HEK293 (cell line): Measurements from ENCODE around the gene SUSD2.

Source experiments
- CTCF ChIA-PET: fragments of 350-600 bp; formaldehyde crosslinking; extraction: SDS; loops from one replicate; lab custom pipeline; 2021; ENCODE audit warnings: antibody characterized with exemption; lab: Yijun Ruan, JAX
- POLR2A ChIA-PET: fragments of 300-600 bp; formaldehyde crosslinking; extraction: SDS; loops from one replicate; lab custom pipeline; 2020; ENCODE audit warnings: antibody characterized with exemption, inconsistent platforms; lab: Yijun Ruan, JAX
- H3K27ac ChIP-seq: fragments of 200-500 bp; sonication (Bioruptor generic); 2 replicates; pipeline ENCODE4 v1.5.1; 2014; ENCODE audit warnings: low read depth, low read length, control low read depth, inconsistent platforms; ENCODE audit errors: extremely low read depth
- H3K36me3 ChIP-seq, 2 experiments: fragments of 200-500 bp in 1 of 2; sonication (Bioruptor generic) in 1 of 2; 1 replicate in 1 of 2; 2 replicates in 1 of 2; pipeline ENCODE4 v1.5.1; 2014 to 2017; ENCODE audit warnings: inconsistent platforms in 2 of 2, low read length in 2 of 2; ENCODE audit not compliant: control insufficient read depth in 2 of 2, insufficient read depth in 1 of 2
- H3K4me1 ChIP-seq: fragments of 200-500 bp; sonication (Bioruptor generic); 2 replicates; pipeline ENCODE4 v1.5.1; 2014; ENCODE audit warnings: mild to moderate bottlenecking, low read length, inconsistent platforms; ENCODE audit not compliant: control insufficient read depth, insufficient read depth
- H3K4me3 ChIP-seq: 2 replicates; pipeline ENCODE4 v1.5.1; 2011; ENCODE audit warnings: low read depth, mild to moderate bottlenecking, control low read depth, low read length, moderate library complexity
- H3K9me3 ChIP-seq: fragments of 200-500 bp; sonication (Bioruptor generic); 2 replicates; pipeline ENCODE4 v1.5.1; 2014; ENCODE audit warnings: low read depth, low read length, inconsistent platforms; ENCODE audit not compliant: control insufficient read depth, insufficient read depth
- CTCF ChIP-seq: fragments of 450-650 bp; formaldehyde crosslinking; IDR thresholded peaks from 2 replicates; pipeline ENCODE4 v1.5.1; 2016; ENCODE audit warnings: missing biosample characterization, missing genetic modification characterization
- INSM2 ChIP-seq: fragments of 450-650 bp; formaldehyde crosslinking; IDR thresholded peaks from 2 replicates; pipeline ENCODE4 v1.5.1; 2016; ENCODE audit warnings: missing biosample characterization, missing genetic modification characterization
- KLF1 ChIP-seq: fragments of 450-650 bp; formaldehyde crosslinking; IDR thresholded peaks from 2 replicates; pipeline ENCODE4 v1.5.1; 2016; ENCODE audit warnings: missing biosample characterization, missing genetic modification characterization
- KLF8 ChIP-seq: fragments of 450-650 bp; formaldehyde crosslinking; IDR thresholded peaks from 2 replicates; pipeline ENCODE4 v1.5.1; 2016; ENCODE audit warnings: missing biosample characterization, missing genetic modification characterization
- MYNN ChIP-seq: fragments of 450-650 bp; formaldehyde crosslinking; IDR thresholded peaks from 2 replicates; pipeline ENCODE4 v1.5.1; 2016; ENCODE audit warnings: missing biosample characterization, missing genetic modification characterization, borderline replicate concordance
- ZBTB8A ChIP-seq: fragments of 450-650 bp; formaldehyde crosslinking; IDR thresholded peaks from 2 replicates; pipeline ENCODE4 v1.5.1; 2016; ENCODE audit warnings: missing biosample characterization, missing genetic modification characterization
- ZFHX2 ChIP-seq: fragments of 450-650 bp; formaldehyde crosslinking; conservative IDR thresholded peaks from 2 replicates; pipeline ENCODE4 v1.5.1; 2016; ENCODE audit warnings: missing biosample characterization, missing genetic modification characterization
- ZIC2 ChIP-seq: fragments of 450-650 bp; formaldehyde crosslinking; IDR thresholded peaks from 2 replicates; pipeline ENCODE4 v1.5.1; 2016; ENCODE audit warnings: missing biosample characterization, missing genetic modification characterization
- ZNF157 ChIP-seq: fragments of 450-650 bp; formaldehyde crosslinking; IDR thresholded peaks from 2 replicates; pipeline ENCODE4 v1.5.1; 2016; ENCODE audit warnings: missing biosample characterization, missing genetic modification characterization
- ZNF24 ChIP-seq: fragments of 450-650 bp; formaldehyde crosslinking; IDR thresholded peaks from 2 replicates; pipeline ENCODE4 v1.5.1; 2016; ENCODE audit warnings: missing biosample characterization, missing genetic modification characterization
- ZNF248 ChIP-seq: fragments of 450-650 bp; formaldehyde crosslinking; IDR thresholded peaks from 2 replicates; pipeline ENCODE4 v1.5.1; 2017; ENCODE audit warnings: missing biosample characterization, missing genetic modification characterization
- ZNF488 ChIP-seq: fragments of 450-650 bp; formaldehyde crosslinking; IDR thresholded peaks from 2 replicates; pipeline ENCODE4 v1.5.1; 2016; ENCODE audit warnings: missing biosample characterization, missing genetic modification characterization
- ZNF645 ChIP-seq: fragments of 450-650 bp; formaldehyde crosslinking; IDR thresholded peaks from 2 replicates; pipeline ENCODE4; 2016; ENCODE audit warnings: missing biosample characterization, missing genetic modification characterization
- ZNF670 ChIP-seq: fragments of 450-650 bp; formaldehyde crosslinking; IDR thresholded peaks from 2 replicates; pipeline ENCODE4 v1.5.1; 2016; ENCODE audit warnings: missing biosample characterization, missing genetic modification characterization, low read depth
- ZNF692 ChIP-seq: fragments of 450-650 bp; formaldehyde crosslinking; IDR thresholded peaks from 2 replicates; pipeline ENCODE4 v1.5.1; 2016; ENCODE audit warnings: missing biosample characterization, missing genetic modification characterization
- ZNF701 ChIP-seq: fragments of 450-650 bp; formaldehyde crosslinking; IDR thresholded peaks from 2 replicates; pipeline ENCODE4 v1.5.1; 2016; ENCODE audit warnings: missing biosample characterization, missing genetic modification characterization
- ZNF785 ChIP-seq: fragments of 450-650 bp; formaldehyde crosslinking; IDR thresholded peaks from 2 replicates; pipeline ENCODE4 v1.5.1; 2016; ENCODE audit warnings: missing biosample characterization, missing genetic modification characterization
- ZNF792 ChIP-seq: fragments of 450-650 bp; formaldehyde crosslinking; IDR thresholded peaks from 2 replicates; pipeline ENCODE4 v1.5.1; 2016; ENCODE audit warnings: missing biosample characterization, missing genetic modification characterization
- ZSCAN23 ChIP-seq: fragments of 450-650 bp; formaldehyde crosslinking; IDR thresholded peaks from 2 replicates; pipeline ENCODE4 v1.5.1; 2016; ENCODE audit warnings: missing biosample characterization, missing genetic modification characterization
- ZSCAN5A ChIP-seq: fragments of 450-650 bp; formaldehyde crosslinking; IDR thresholded peaks from 2 replicates; pipeline ENCODE4 v1.5.1; 2016; ENCODE audit warnings: missing biosample characterization, missing genetic modification characterization

Gene SUSD2

GRCh38 chr22:24164243-24164642, 17.0 kb upstream of the SUSD2 start:
- TF ChIP-seq ZIC2 (peak; percentile 39; the same call in 1 of the 2 replicates), INSM2 (tag by site-specific recombination) (no peak)
- TF ChIP-seq, all 188 proteins: peak for 1
- Histone ChIP-seq H3K27ac (no peak overlapping the region), H3K36me3 (peaks cover 0 to 61% of the 10 kb centered on the region in 2 experiments; a peak in 1 of 3 replicates), H3K4me3 (no peak overlapping the region), H3K4me1 (no peaks in the 10 kb centered on the region), H3K9me3 (no peaks in the 10 kb centered on the region)
- ChIA-PET POLR2A (no interaction called here), CTCF (interaction anchor here (0.6 to 5.4 kb wide), 4 partner anchors 8 to 102 kb away, joined by 3 to 63 read pairs (median 18); no protein-coding TSS in a partner anchor)

GRCh38 chr22:24164940-24165339, 16.3 kb upstream of the SUSD2 start:
- no peak overlapping the region for H3K4me3 ChIP-seq
- CTCF ChIA-PET: interaction anchor here (0.6 to 5.4 kb wide), 4 partner anchors 8 to 103 kb away, joined by 3 to 63 read pairs (median 18); no protein-coding TSS in a partner anchor
- no peak overlapping the region for H3K27ac ChIP-seq
- POLR2A ChIA-PET: no interaction called here
- H3K36me3 ChIP-seq: peaks cover 0 to 63% of the 10 kb centered on the region in 2 experiments; a peak in 1 of 3 replicates
- no peaks in the 10 kb centered on the region for H3K9me3 ChIP-seq
- 0 out of 2 replicates have a peak, but pooled peaks have one; percentile 24 for TF ChIP-seq ZNF692
- no peak for TF ChIP-seq ZNF792
- peak; percentile 89 for TF ChIP-seq ZIC2
- no peaks in the 10 kb centered on the region for H3K4me1 ChIP-seq

- TF ChIP-seq ZNF157: no peak
- TF ChIP-seq ZNF248 (tag by site-specific recombination): no peak
- peak; percentile 82 for TF ChIP-seq KLF1 (tag by site-specific recombination)
- H3K36me3 ChIP-seq: peaks cover 0 to 64% of the 10 kb centered on the region in 2 experiments; a peak in 1 of 3 replicates
- no peak overlapping the region for H3K4me3 ChIP-seq
- no peak overlapping the region for H3K27ac ChIP-seq
- H3K4me1 ChIP-seq: no peaks in the 10 kb centered on the region
- no peaks in the 10 kb centered on the region for H3K9me3 ChIP-seq
- CTCF ChIA-PET: interaction anchor here (0.5 to 5.4 kb wide), 3 partner anchors 9 to 95 kb away, joined by 3 to 63 read pairs (median 32); no protein-coding TSS in a partner anchor
- POLR2A ChIA-PET: no interaction called here
Observed at GRCh38 chr22:24165673-24166072, 15.6 kb upstream of the SUSD2 start.

- H3K9me3 ChIP-seq: no peaks in the 10 kb centered on the region
- no peaks in the 10 kb centered on the region for H3K4me1 ChIP-seq
- POLR2A ChIA-PET: interaction anchor here (0.5 kb wide), 1 partner anchor 1026 kb away, joined by 5 read pairs; no protein-coding TSS in a partner anchor
- no peak overlapping the region for H3K4me3 ChIP-seq
- CTCF ChIA-PET: interaction anchor here (0.5 to 5.4 kb wide), 3 partner anchors 9 to 257 kb away, joined by 6 to 63 read pairs (median 32); no protein-coding TSS in a partner anchor
- no peak overlapping the region for H3K27ac ChIP-seq
- H3K36me3 ChIP-seq: peaks cover 0 to 73% of the 10 kb centered on the region in 2 experiments; a peak in 1 of 3 replicates
- TF ChIP-seq ZNF785 (tag by site-specific recombination) (no peak), CTCF (tag by site-specific recombination) (no peak), ZNF670 (tag by site-specific recombination) (no peak), ZNF701 (tag by site-specific recombination) (no peak), ZFHX2 (no peak), ZNF645 (no peak), ZNF24 (tag by site-specific recombination) (no peak), ZNF488 (tag by site-specific recombination) (no peak), ZSCAN23 (tag by site-specific recombination) (no peak), ZSCAN5A (no peak), MYNN (tag by site-specific recombination) (no peak), KLF8 (tag by site-specific recombination) (no peak), ZBTB8A (tag by site-specific recombination) (no peak)
Observed at GRCh38 chr22:24166811-24167210, 14.5 kb upstream of the SUSD2 start.
